H9 (cell line): ENCODE results near the gene MAPK8IP1. TPM values are rescaled to one million over a fixed set of nuclear protein-coding genes. Genes with fewer than 3 reads are reported as not detected.

ENCODE experiments used
- DNase-seq: peaks from one replicate; pipeline ENCODE4 v3.0.0-alpha.2; 2017
- H2AFZ ChIP-seq: one replicate; pipeline ENCODE4 v1.6.1; 2013; ENCODE audit warnings: mild to moderate bottlenecking, low read length, control low read depth, moderate library complexity
- H2AK5ac ChIP-seq: 2 replicates; pipeline ENCODE4 v1.6.1; 2013; ENCODE audit warnings: low read length, control low read depth, mixed read lengths; ENCODE audit not compliant: insufficient read length
- H2BK120ac ChIP-seq: one replicate; pipeline ENCODE4 v1.6.1; 2013; ENCODE audit warnings: low read depth, mild to moderate bottlenecking, low read length, control low read depth, inconsistent platforms; ENCODE audit not compliant: poor library complexity, severe bottlenecking
- H2BK12ac ChIP-seq: 2 replicates; pipeline ENCODE4 v1.6.1; 2013; ENCODE audit warnings: low read length, control low read depth, mixed read lengths, low read depth; ENCODE audit not compliant: insufficient read length
- H2BK15ac ChIP-seq: 2 replicates; pipeline ENCODE4 v1.6.1; 2013; ENCODE audit warnings: low read depth, low read length, control low read depth
- H2BK20ac ChIP-seq: one replicate; pipeline ENCODE4 v1.6.1; 2013; ENCODE audit warnings: low read depth, mild to moderate bottlenecking, low read length, control low read depth, inconsistent platforms; ENCODE audit not compliant: poor library complexity, severe bottlenecking
- H2BK5ac ChIP-seq: 2 replicates; pipeline ENCODE4 v1.6.1; 2013; ENCODE audit warnings: low read length, control low read depth, mixed read lengths; ENCODE audit not compliant: insufficient read length
- H3K14ac ChIP-seq: 2 replicates; pipeline ENCODE4 v1.6.1; 2013; ENCODE audit warnings: low read length, control low read depth; ENCODE audit not compliant: insufficient read depth
- H3K18ac ChIP-seq: 2 replicates; pipeline ENCODE4 v1.6.1; 2013; ENCODE audit warnings: low read depth, mild to moderate bottlenecking, mixed read lengths, low read length, control low read depth; ENCODE audit not compliant: insufficient read length
- H3K23ac ChIP-seq: 2 replicates; pipeline ENCODE4 v1.6.1; 2013; ENCODE audit warnings: low read length, control low read depth, mixed read lengths, low read depth; ENCODE audit not compliant: insufficient read length
- H3K23me2 ChIP-seq: 2 replicates; pipeline ENCODE4 v1.6.1; 2013; ENCODE audit warnings: low read depth, mild to moderate bottlenecking, mixed read lengths, low read length, control low read depth; ENCODE audit not compliant: insufficient read length, poor library complexity, severe bottlenecking
- H3K27ac ChIP-seq: 2 replicates; pipeline ENCODE4 v1.5.1; 2013; ENCODE audit warnings: low read length, control low read depth, mixed read lengths, low read depth; ENCODE audit not compliant: insufficient read length
- H3K27me3 ChIP-seq: 2 replicates; pipeline ENCODE4 v1.6.1; 2013; ENCODE audit warnings: low read length, control low read depth, inconsistent platforms; ENCODE audit not compliant: insufficient read depth
- H3K4ac ChIP-seq: 2 replicates; pipeline ENCODE4 v1.6.1; 2013; ENCODE audit warnings: low read depth, mild to moderate bottlenecking, control low read depth, inconsistent platforms, low read length, moderate library complexity
- H3K4me1 ChIP-seq: 2 replicates; pipeline ENCODE4 v1.6.1; 2013; ENCODE audit warnings: low read length, control low read depth, inconsistent platforms; ENCODE audit not compliant: insufficient read depth
- H3K4me2 ChIP-seq: 2 replicates; pipeline ENCODE4 v1.6.1; 2013; ENCODE audit warnings: low read length, control low read depth, mixed read lengths; ENCODE audit not compliant: insufficient read length, insufficient read depth
- H3K56ac ChIP-seq: 2 replicates; pipeline ENCODE4 v1.6.1; 2013; ENCODE audit warnings: low read depth, mild to moderate bottlenecking, mixed read lengths, low read length, control low read depth; ENCODE audit not compliant: insufficient read length
- H3K79me1 ChIP-seq: 2 replicates; pipeline ENCODE4 v1.6.1; 2013; ENCODE audit warnings: low read depth, mild to moderate bottlenecking, moderate library complexity, low read length, control low read depth, inconsistent platforms; ENCODE audit not compliant: insufficient read depth, poor library complexity, severe bottlenecking
- H3K79me2 ChIP-seq: 2 replicates; pipeline ENCODE4 v1.6.1; 2013; ENCODE audit warnings: low read length, control low read depth, inconsistent platforms; ENCODE audit not compliant: insufficient read depth
- H3K9ac ChIP-seq: 2 replicates; pipeline ENCODE4 v1.6.1; 2013; ENCODE audit warnings: low read length, control low read depth, mixed read lengths; ENCODE audit not compliant: insufficient read length; ENCODE audit errors: extremely low read depth
- H3K9me3 ChIP-seq: one replicate; pipeline ENCODE4 v1.6.1; 2013; ENCODE audit warnings: low read depth, low read length, inconsistent platforms; ENCODE audit not compliant: control insufficient read depth
- H3T11ph ChIP-seq: one replicate; pipeline ENCODE4 v1.6.1; 2013; ENCODE audit warnings: mild to moderate bottlenecking, low read length, control low read depth, inconsistent platforms
- H4K20me1 ChIP-seq: one replicate; pipeline ENCODE4 v1.6.1; 2013; ENCODE audit not compliant: control insufficient read depth, insufficient read length, insufficient read depth
- H4K5ac ChIP-seq: 2 replicates; pipeline ENCODE4 v1.6.1; 2013; ENCODE audit warnings: low read depth, mild to moderate bottlenecking, mixed read lengths, low read length, control low read depth; ENCODE audit not compliant: insufficient read length
- H4K8ac ChIP-seq: replicated peaks from 2 replicates; pipeline ENCODE4 v1.6.1; 2013; ENCODE audit warnings: low read length, control low read depth, mixed read lengths, low read depth; ENCODE audit not compliant: insufficient read length
- H4K91ac ChIP-seq: 2 replicates; pipeline ENCODE4 v1.6.1; 2013; ENCODE audit warnings: low read depth, mild to moderate bottlenecking, moderate library complexity, mixed read lengths, low read length, control low read depth; ENCODE audit not compliant: insufficient read length
- H3K27ac Mint-ChIP-seq, 3 experiments: 2 replicates in 2 of 3; 3 replicates in 1 of 3; pipeline ENCODE4 v1.8.0; 2020 to 2021; ENCODE audit warnings: mixed read lengths in 3 of 3, mild to moderate bottlenecking in 1 of 3, moderate library complexity in 1 of 3
- H3K27me3 Mint-ChIP-seq: 2 replicates; pipeline ENCODE4 v1.8.0; 2021; ENCODE audit warnings: low read depth, mild to moderate bottlenecking, moderate library complexity, mixed read lengths
- H3K36me3 Mint-ChIP-seq, 3 experiments: 2 replicates in 2 of 3; 3 replicates in 1 of 3; pipeline ENCODE4 v1.8.0; 2020 to 2021; ENCODE audit warnings: low read depth in 3 of 3, mixed read lengths in 3 of 3; ENCODE audit not compliant: insufficient read depth in 1 of 3
- H3K4me1 Mint-ChIP-seq, 2 experiments: 2 replicates each; pipeline ENCODE4 v1.8.0; 2020; ENCODE audit warnings: mixed read lengths in 2 of 2
- H3K4me3 Mint-ChIP-seq, 2 experiments: 2 replicates in 1 of 2; 3 replicates in 1 of 2; pipeline ENCODE4 v1.8.0; 2020 to 2021; ENCODE audit warnings: mild to moderate bottlenecking in 2 of 2, mixed read lengths in 2 of 2, moderate library complexity in 1 of 2
- H3K9me3 Mint-ChIP-seq, 2 experiments: 2 replicates in 1 of 2; 3 replicates in 1 of 2; pipeline ENCODE4 v1.8.0; 2020; ENCODE audit warnings: mild to moderate bottlenecking in 2 of 2, mixed read lengths in 2 of 2, moderate library complexity in 1 of 2
- WGBS: extraction: QIAGEN DNeasy Blood & Tissue Kit; methylation state at CpG from one replicate; pipeline ENCODE4 v1.1.7; 2013; ENCODE audit warnings: missing lambda C conversion rate, low lambda C conversion rate, mixed read lengths; ENCODE audit not compliant: insufficient read length; ENCODE audit errors: extremely low coverage; 5-methylcytosine and 5-hydroxymethylcytosine counted together
- total RNA-seq: library from RNA; stranded (reverse); gene quantifications from 2 replicates; pipeline ENCODE4 v1.2.1, GENCODE V29; 2021
- TF ChIP-seq, protein P1 (sequence below): fragments of 200-600 bp; sonication (generic); conservative IDR thresholded peaks from 3 replicates; pipeline ENCODE4 v1.8.0; 2021; ENCODE audit warnings: antibody characterized with exemption, mild to moderate bottlenecking

Gene MAPK8IP1
- total RNA-seq, 1 experiment from 2014 or later: 30.2 TPM

DNA sequence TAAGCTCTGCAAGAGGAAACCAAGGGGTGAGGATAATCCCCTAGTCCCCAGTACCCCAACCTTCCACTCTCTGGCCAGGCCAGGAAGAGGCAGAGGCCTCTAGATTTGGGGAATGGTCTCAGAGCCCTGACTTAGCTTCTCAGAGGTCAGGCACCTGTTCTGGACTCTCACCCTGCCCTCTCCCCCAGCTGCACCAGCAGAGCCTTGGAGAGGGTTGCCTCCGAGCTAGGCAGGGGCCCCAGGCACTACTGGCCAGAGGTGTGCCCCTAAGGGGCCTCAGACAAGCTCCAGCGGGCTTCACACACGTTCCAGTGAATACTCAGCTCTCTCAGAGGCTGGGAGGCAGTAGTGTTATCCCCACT is 13.6 kb downstream of the MAPK8IP1 start:
- H3K27me3 ChIP-seq: no peaks in the 10 kb centered on the region; the same call in 1 of the 2 replicates
- H3K36me3 Mint-ChIP-seq: peaks cover 0 to 27% (median 17%) of the 10 kb centered on the region in 3 experiments; a peak in 6 of 7 replicates
- WGBS: no CpG with 5 or more reads among the region's 3 CpGs
- H3K23ac ChIP-seq: no peak overlapping the region
- H3K4me1 ChIP-seq: no peaks in the 10 kb centered on the region
- peak overlapping the region; percentile 64 to 78 for H3K4me3 Mint-ChIP-seq
- TF ChIP-seq, protein P1, sequence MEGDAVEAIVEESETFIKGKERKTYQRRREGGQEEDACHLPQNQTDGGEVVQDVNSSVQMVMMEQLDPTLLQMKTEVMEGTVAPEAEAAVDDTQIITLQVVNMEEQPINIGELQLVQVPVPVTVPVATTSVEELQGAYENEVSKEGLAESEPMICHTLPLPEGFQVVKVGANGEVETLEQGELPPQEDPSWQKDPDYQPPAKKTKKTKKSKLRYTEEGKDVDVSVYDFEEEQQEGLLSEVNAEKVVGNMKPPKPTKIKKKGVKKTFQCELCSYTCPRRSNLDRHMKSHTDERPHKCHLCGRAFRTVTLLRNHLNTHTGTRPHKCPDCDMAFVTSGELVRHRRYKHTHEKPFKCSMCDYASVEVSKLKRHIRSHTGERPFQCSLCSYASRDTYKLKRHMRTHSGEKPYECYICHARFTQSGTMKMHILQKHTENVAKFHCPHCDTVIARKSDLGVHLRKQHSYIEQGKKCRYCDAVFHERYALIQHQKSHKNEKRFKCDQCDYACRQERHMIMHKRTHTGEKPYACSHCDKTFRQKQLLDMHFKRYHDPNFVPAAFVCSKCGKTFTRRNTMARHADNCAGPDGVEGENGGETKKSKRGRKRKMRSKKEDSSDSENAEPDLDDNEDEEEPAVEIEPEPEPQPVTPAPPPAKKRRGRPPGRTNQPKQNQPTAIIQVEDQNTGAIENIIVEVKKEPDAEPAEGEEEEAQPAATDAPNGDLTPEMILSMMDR: no peak
- H2BK12ac ChIP-seq: no peak overlapping the region
- peaks cover 15 to 32% of the 10 kb centered on the region in 2 experiments for H3K4me1 Mint-ChIP-seq
- no peak overlapping the region for H2AK5ac ChIP-seq
- no peak overlapping the region for H2BK120ac ChIP-seq
- no peak overlapping the region for H2BK5ac ChIP-seq
- H3K9me3 ChIP-seq: no peaks in the 10 kb centered on the region
- peak overlapping the region; percentile 58 for H3K18ac ChIP-seq
- peaks cover 10% of the 10 kb centered on the region for H3K23me2 ChIP-seq
- H3K79me1 ChIP-seq: no peaks in the 10 kb centered on the region
- H4K5ac ChIP-seq: no peak overlapping the region
- no peak for DNase-seq
- no peak overlapping the region for H3K27ac ChIP-seq
- H3K9me3 Mint-ChIP-seq: no peaks in the 10 kb centered on the region
- no peak overlapping the region for H4K8ac ChIP-seq
- H3K56ac ChIP-seq: no peak overlapping the region
- no peak overlapping the region for H2BK20ac ChIP-seq
- H4K20me1 ChIP-seq: no peaks in the 10 kb centered on the region
- H3K4me2 ChIP-seq: peak overlapping the region; percentile 41
- no peak overlapping the region for H2BK15ac ChIP-seq
- no peaks in the 10 kb centered on the region for H3K79me2 ChIP-seq
- H3K4ac ChIP-seq: no peak overlapping the region
- H2AFZ ChIP-seq: no peak overlapping the region
- no peak overlapping the region for H3T11ph ChIP-seq
- no peak overlapping the region for H4K91ac ChIP-seq
- H3K27me3 Mint-ChIP-seq: peaks cover 6% of the 10 kb centered on the region
- H3K14ac ChIP-seq: peak overlapping the region; percentile 21; the same call in 1 of the 2 replicates
- no peak overlapping the region for H3K9ac ChIP-seq
- peak overlapping the region in 2 of 3 experiments; percentile 63 to 88; a peak in 2 of 7 replicates for H3K27ac Mint-ChIP-seq
